CD14-positive monocyte (primary cell): ENCODE measurements around the gene KCNMA1. TPM values are rescaled to one million over a fixed set of nuclear protein-coding genes. Genes with fewer than 3 reads are reported as not detected.

Experiments
- DNase-seq, 3 donors: peaks; one replicate each; pipeline ENCODE4 v3.0.0-alpha.2; 2011 to 2022
- H2AFZ ChIP-seq: 2 replicates; pipeline ENCODE4 v1.6.0; 2012; ENCODE audit warnings: mild to moderate bottlenecking, low read depth, low read length, inconsistent platforms; ENCODE audit not compliant: insufficient read depth, poor library complexity, severe bottlenecking
- H3K27ac ChIP-seq, 2 donors: 1 replicate in 1 of 2; 2 replicates in 1 of 2; pipeline ENCODE4 v1.5.1; 2012 to 2013; ENCODE audit warnings: low read length in 2 of 2, control low read depth in 1 of 2, inconsistent platforms in 1 of 2, low read depth in 1 of 2, mild to moderate bottlenecking in 1 of 2
- H3K27me3 ChIP-seq, 2 donors: one replicate each; pipeline versions ENCODE4 v1.6.0 to v1.6.1; 2011 to 2013; ENCODE audit warnings: low read length in 2 of 2; ENCODE audit not compliant: control insufficient read depth in 2 of 2, insufficient read depth in 2 of 2
- H3K36me3 ChIP-seq, 2 donors: replicated peaks in 1 of 2; 1 replicate in 1 of 2; 2 replicates in 1 of 2; pipeline versions ENCODE4 v1.5.1 to v1.6.1; 2012 to 2013; ENCODE audit warnings: low read length in 2 of 2, control low read depth in 1 of 2, inconsistent platforms in 1 of 2, mild to moderate bottlenecking in 1 of 2; ENCODE audit not compliant: insufficient read depth in 2 of 2, control insufficient read depth in 1 of 2
- H3K4me1 ChIP-seq, 2 donors: 1 replicate in 1 of 2; 2 replicates in 1 of 2; pipeline versions ENCODE4 v1.5.1 to v1.6.1; 2012 to 2013; ENCODE audit warnings: low read length in 2 of 2, control low read depth in 1 of 2, inconsistent platforms in 1 of 2, mild to moderate bottlenecking in 1 of 2, moderate library complexity in 1 of 2; ENCODE audit not compliant: insufficient read depth in 2 of 2, control insufficient read depth in 1 of 2
- H3K4me2 ChIP-seq: replicated peaks from 2 replicates; pipeline ENCODE3; 2012; ENCODE audit warnings: low read length, moderate library complexity, mild to moderate bottlenecking; ENCODE audit not compliant: poor library complexity, severe bottlenecking; ENCODE audit errors: extremely low read depth
- H3K4me3 ChIP-seq, 3 experiments: fragments of 200-600 bp in 1 of 3; sonication (generic) in 1 of 3; replicated peaks in 1 of 3; 1 replicate in 2 of 3; 2 replicates in 1 of 3; pipeline ENCODE4 v1.5.1; 2011 to 2013; ENCODE audit warnings: low read length in 3 of 3, mild to moderate bottlenecking in 3 of 3, control low read depth in 2 of 3, low read depth in 2 of 3, inconsistent platforms in 1 of 3, moderate library complexity in 1 of 3
- H3K79me2 ChIP-seq: 2 replicates; pipeline ENCODE4 v1.6.0; 2012; ENCODE audit warnings: mild to moderate bottlenecking, control low read depth, inconsistent platforms, low read length, moderate library complexity; ENCODE audit not compliant: insufficient read depth
- H3K9ac ChIP-seq: 2 replicates; pipeline ENCODE4 v1.6.0; 2017; ENCODE audit warnings: low read length, mild to moderate bottlenecking; ENCODE audit not compliant: insufficient read depth, poor library complexity, severe bottlenecking
- H3K9me3 ChIP-seq, 2 donors: replicated peaks in 1 of 2; 1 replicate in 1 of 2; 2 replicates in 1 of 2; pipeline versions ENCODE4 v1.5.1 to v1.6.1; 2012 to 2013; ENCODE audit warnings: low read length in 2 of 2, control low read depth in 1 of 2; ENCODE audit not compliant: control insufficient read depth in 1 of 2, insufficient read depth in 1 of 2
- H4K20me1 ChIP-seq: 2 replicates; pipeline ENCODE4 v1.6.0; 2012; ENCODE audit warnings: mild to moderate bottlenecking, low read length, control low read depth, moderate library complexity; ENCODE audit not compliant: insufficient read depth
- H3K27ac Mint-ChIP-seq, 7 donors: one replicate each; pipeline ENCODE4 v1.8.0; 2020; ENCODE audit warnings: mild to moderate bottlenecking in 7 of 7, mixed read lengths in 7 of 7, moderate library complexity in 6 of 7, inconsistent platforms in 2 of 7
- H3K27me3 Mint-ChIP-seq, 3 donors: one replicate each; pipeline ENCODE4 v1.8.0; 2021 to 2022; ENCODE audit warnings: low read depth in 3 of 3, mild to moderate bottlenecking in 3 of 3, mixed read lengths in 3 of 3, moderate library complexity in 3 of 3, inconsistent platforms in 1 of 3
- H3K36me3 Mint-ChIP-seq, 2 donors: one replicate each; pipeline ENCODE4 v1.8.0; 2020; ENCODE audit warnings: mixed read lengths in 2 of 2, inconsistent platforms in 1 of 2, mild to moderate bottlenecking in 1 of 2
- H3K4me1 Mint-ChIP-seq: one replicate; pipeline ENCODE4 v1.8.0; 2020; ENCODE audit warnings: mild to moderate bottlenecking, mixed read lengths
- H3K4me3 Mint-ChIP-seq, 2 donors: one replicate each; pipeline ENCODE4 v1.8.0; 2020; ENCODE audit warnings: mild to moderate bottlenecking in 2 of 2, mixed read lengths in 2 of 2, moderate library complexity in 1 of 2
- H3K9me3 Mint-ChIP-seq, 7 donors: one replicate each; pipeline ENCODE4 v1.8.0; 2020 to 2022; ENCODE audit warnings: mixed read lengths in 7 of 7, mild to moderate bottlenecking in 6 of 7, moderate library complexity in 6 of 7, inconsistent platforms in 2 of 7
- WGBS: methylation state at CpG from one replicate; pipeline ENCODE4 v1.1.5; 2013; ENCODE audit warnings: missing lambda C conversion rate; ENCODE audit not compliant: insufficient coverage; 5-methylcytosine and 5-hydroxymethylcytosine counted together
- intact Hi-C, 2 donors: fragments of 100-400 bp; cut with micrococcal nuclease; formaldehyde crosslinking; loops; one replicate each; pipeline versions ENCODE4 v1.15.0 to v1.15.1; 2023
- polyA plus RNA-seq, 3 donors: library from polyadenylated mRNA; depleted of rRNA in 1 of 3; unstranded in 2 of 3; stranded (reverse) in 1 of 3; fragments of 300-500 nt in 2 of 3; fragments of >200 nt in 1 of 3; fragmentation: Illumina TruSeq in 2 of 3; gene quantifications; 1 replicate in 2 of 3; 2 replicates in 1 of 3; pipeline ENCODE4 v1.2.3, GENCODE V29; 2012 to 2021
- TF ChIP-seq, protein P1 (sequence below): fragments of 200-600 bp; IDR thresholded peaks from one replicate; pipeline ENCODE4 v1.8.0; 2022; ENCODE audit warnings: antibody characterized with exemption, mild to moderate bottlenecking

The KCNMA1 gene
- polyA plus RNA-seq, 3 donors, result 0.11 to 1.0 TPM; not detected in 1

DNA sequence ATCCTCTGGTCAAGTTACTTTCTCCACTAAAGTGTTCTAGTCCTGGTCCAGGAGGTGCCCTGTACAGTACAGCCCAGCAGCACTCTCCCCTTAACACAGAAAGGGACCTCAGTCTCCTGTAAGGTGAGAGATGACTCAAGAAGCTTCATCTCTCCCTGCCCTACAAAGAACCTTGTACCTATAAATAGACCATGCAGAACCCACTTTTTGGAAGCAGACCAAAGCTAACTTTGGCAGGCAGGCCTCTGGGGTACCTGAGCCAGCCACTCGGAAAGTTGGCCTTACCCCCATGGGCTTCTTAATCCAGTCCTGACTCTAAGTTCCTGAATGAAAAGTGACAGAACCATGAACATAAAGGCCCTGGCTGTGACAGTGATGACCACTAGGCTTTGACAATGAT lies 454.8 kb downstream of the KCNMA1 start:
- no peak overlapping the region for H3K27ac ChIP-seq
- TF ChIP-seq, protein P1, sequence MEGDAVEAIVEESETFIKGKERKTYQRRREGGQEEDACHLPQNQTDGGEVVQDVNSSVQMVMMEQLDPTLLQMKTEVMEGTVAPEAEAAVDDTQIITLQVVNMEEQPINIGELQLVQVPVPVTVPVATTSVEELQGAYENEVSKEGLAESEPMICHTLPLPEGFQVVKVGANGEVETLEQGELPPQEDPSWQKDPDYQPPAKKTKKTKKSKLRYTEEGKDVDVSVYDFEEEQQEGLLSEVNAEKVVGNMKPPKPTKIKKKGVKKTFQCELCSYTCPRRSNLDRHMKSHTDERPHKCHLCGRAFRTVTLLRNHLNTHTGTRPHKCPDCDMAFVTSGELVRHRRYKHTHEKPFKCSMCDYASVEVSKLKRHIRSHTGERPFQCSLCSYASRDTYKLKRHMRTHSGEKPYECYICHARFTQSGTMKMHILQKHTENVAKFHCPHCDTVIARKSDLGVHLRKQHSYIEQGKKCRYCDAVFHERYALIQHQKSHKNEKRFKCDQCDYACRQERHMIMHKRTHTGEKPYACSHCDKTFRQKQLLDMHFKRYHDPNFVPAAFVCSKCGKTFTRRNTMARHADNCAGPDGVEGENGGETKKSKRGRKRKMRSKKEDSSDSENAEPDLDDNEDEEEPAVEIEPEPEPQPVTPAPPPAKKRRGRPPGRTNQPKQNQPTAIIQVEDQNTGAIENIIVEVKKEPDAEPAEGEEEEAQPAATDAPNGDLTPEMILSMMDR, result no peak
- H4K20me1 ChIP-seq, result no peaks in the 10 kb centered on the region
- no peak overlapping the region for H2AFZ ChIP-seq
- WGBS, result 80% methylated on average over 1 of the region's 1 CpG
- H3K36me3 Mint-ChIP-seq, result no peaks in the 10 kb centered on the region
- H3K9me3 ChIP-seq, result no peaks in the 10 kb centered on the region
- H3K4me1 ChIP-seq, result no peaks in the 10 kb centered on the region
- peaks cover 2% of the 10 kb centered on the region in 3 donors for H3K27me3 Mint-ChIP-seq
- H3K27ac Mint-ChIP-seq, result no peak overlapping the region
- no peak overlapping the region for H3K4me3 ChIP-seq
- H3K4me3 Mint-ChIP-seq, result no peak overlapping the region
- H3K4me2 ChIP-seq, result no peak overlapping the region
- no peaks in the 10 kb centered on the region for H3K9me3 Mint-ChIP-seq
- H3K4me1 Mint-ChIP-seq, result no peaks in the 10 kb centered on the region
- H3K9ac ChIP-seq, result no peak overlapping the region
- no peak for DNase-seq
- intact Hi-C loops, result no loop called here
- H3K36me3 ChIP-seq, result no peaks in the 10 kb centered on the region
- H3K27me3 ChIP-seq, result no peaks in the 10 kb centered on the region
- no peaks in the 10 kb centered on the region for H3K79me2 ChIP-seq

DNA sequence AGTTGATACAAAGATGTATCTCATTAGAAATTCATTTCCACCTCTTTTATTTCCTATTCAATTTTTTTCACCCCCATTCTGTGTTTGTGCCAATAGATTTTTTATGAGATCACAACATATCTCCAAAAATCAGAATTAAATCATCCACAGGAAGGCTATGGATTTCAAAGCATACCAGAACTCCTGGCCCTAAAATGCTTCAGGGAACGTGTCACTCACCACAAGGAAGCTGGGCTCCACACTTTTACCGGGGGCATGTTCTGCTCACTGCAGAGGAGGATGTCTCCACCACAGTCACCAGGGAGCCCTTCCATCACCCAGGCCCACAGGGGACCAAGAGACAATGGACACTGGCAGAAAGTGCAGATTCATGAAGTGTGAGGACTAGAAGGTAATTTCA lies 456.8 kb downstream of the KCNMA1 start:
- H3K9me3 ChIP-seq, result no peaks in the 10 kb centered on the region
- H3K9ac ChIP-seq, result no peak overlapping the region
- Mint-ChIP-seq H3K4me1 (peaks cover 4% of the 10 kb centered on the region), H3K27ac (peak overlapping the region in 2 of 7 donors; percentile 12 to 23), H3K27me3 (peaks cover 0 to 2% (median 2%) of the 10 kb centered on the region in 3 donors), H3K9me3 (peaks cover 0 to 4% (median 2%) of the 10 kb centered on the region in 7 donors), H3K4me3 (no peak overlapping the region), H3K36me3 (no peaks in the 10 kb centered on the region)
- WGBS, result 92% methylated on average over 2 of the region's 2 CpGs
- H3K27me3 ChIP-seq, result no peaks in the 10 kb centered on the region
- TF ChIP-seq, protein P1, result no peak
- intact Hi-C loops, result no loop called here
- H3K27ac ChIP-seq, result no peak overlapping the region
- no peaks in the 10 kb centered on the region for H3K4me1 ChIP-seq
- H3K36me3 ChIP-seq, result no peaks in the 10 kb centered on the region
- no peak overlapping the region for H3K4me2 ChIP-seq
- H3K79me2 ChIP-seq, result no peaks in the 10 kb centered on the region
- no peak overlapping the region for H2AFZ ChIP-seq
- no peak for DNase-seq
- no peaks in the 10 kb centered on the region for H4K20me1 ChIP-seq
- H3K4me3 ChIP-seq, result no peak overlapping the region
